MCF 10A (cell line): ENCODE results near the gene IQCM. TPM values are rescaled to one million over a fixed set of nuclear protein-coding genes. Genes with fewer than 3 reads are reported as not detected.

Experiments
- BruUV-seq: library from RNA; stranded (reverse); fragments of 400-500 nt; replicated peaks from 2 replicates; lab custom pipeline; 2021; lab: Mats Ljungman, UMichigan
- CTCF ChIA-PET: fragments of 300-600 bp; sonication (Branson Sonifier 250); formaldehyde crosslinking; extraction: SDS; loops from one replicate; lab custom pipeline; 2021; ENCODE audit warnings: antibody characterized with exemption, inconsistent platforms; lab: Yijun Ruan, JAX
- POLR2A ChIA-PET: fragments of 300-600, 350-650 bp; sonication (Branson Sonifier 250); formaldehyde crosslinking; extraction: SDS; loops from one replicate; lab custom pipeline; 2020; ENCODE audit warnings: antibody characterized with exemption, inconsistent platforms; lab: Yijun Ruan, JAX
- DNase-seq: peaks from one replicate; pipeline ENCODE4 v3.0.0-alpha.2; 2018; ENCODE audit not compliant: unreplicated experiment
- H3K27ac Mint-ChIP-seq: one replicate; pipeline ENCODE4 v1.8.0; 2022; ENCODE audit warnings: mild to moderate bottlenecking, low read depth, mixed read lengths; ENCODE audit not compliant: unreplicated experiment
- H3K27me3 Mint-ChIP-seq: one replicate; pipeline ENCODE4 v1.8.0; 2022; ENCODE audit warnings: mixed read lengths; ENCODE audit not compliant: insufficient read depth, unreplicated experiment
- H3K36me3 Mint-ChIP-seq: one replicate; pipeline ENCODE4 v1.8.0; 2022; ENCODE audit warnings: mild to moderate bottlenecking, moderate library complexity, mixed read lengths; ENCODE audit not compliant: insufficient read depth, unreplicated experiment
- H3K4me1 Mint-ChIP-seq: one replicate; pipeline ENCODE4 v1.8.0; 2022; ENCODE audit warnings: mixed read lengths; ENCODE audit not compliant: insufficient read depth, unreplicated experiment
- H3K4me3 Mint-ChIP-seq: one replicate; pipeline ENCODE4 v1.8.0; 2022; ENCODE audit warnings: mild to moderate bottlenecking, moderate library complexity, mixed read lengths; ENCODE audit not compliant: unreplicated experiment
- H3K9me3 Mint-ChIP-seq: one replicate; pipeline ENCODE4 v1.8.0; 2022; ENCODE audit warnings: mixed read lengths; ENCODE audit not compliant: unreplicated experiment
- intact Hi-C: fragments of 100-400 bp; cut with micrococcal nuclease; formaldehyde crosslinking; loops from 2 replicates; pipeline ENCODE4 v1.14.1; 2022
- total RNA-seq: library from RNA; stranded (reverse); gene quantifications from 2 replicates; pipeline ENCODE4 v1.2.3, GENCODE V29; 2022
- TF ChIP-seq, protein P1 (sequence below): fragments of 200-600 bp; IDR thresholded peaks from one replicate; pipeline ENCODE4 v1.8.0; 2022; ENCODE audit warnings: antibody characterized with exemption, mild to moderate bottlenecking; ENCODE audit not compliant: unreplicated experiment

The IQCM gene
- total RNA-seq, 1 experiment from 2014 or later = not detected

- no TSS peak for BruUV-seq
- H3K27ac Mint-ChIP-seq = no peak overlapping the region
- no peaks in the 10 kb centered on the region for H3K4me1 Mint-ChIP-seq
- TF ChIP-seq, protein P1, sequence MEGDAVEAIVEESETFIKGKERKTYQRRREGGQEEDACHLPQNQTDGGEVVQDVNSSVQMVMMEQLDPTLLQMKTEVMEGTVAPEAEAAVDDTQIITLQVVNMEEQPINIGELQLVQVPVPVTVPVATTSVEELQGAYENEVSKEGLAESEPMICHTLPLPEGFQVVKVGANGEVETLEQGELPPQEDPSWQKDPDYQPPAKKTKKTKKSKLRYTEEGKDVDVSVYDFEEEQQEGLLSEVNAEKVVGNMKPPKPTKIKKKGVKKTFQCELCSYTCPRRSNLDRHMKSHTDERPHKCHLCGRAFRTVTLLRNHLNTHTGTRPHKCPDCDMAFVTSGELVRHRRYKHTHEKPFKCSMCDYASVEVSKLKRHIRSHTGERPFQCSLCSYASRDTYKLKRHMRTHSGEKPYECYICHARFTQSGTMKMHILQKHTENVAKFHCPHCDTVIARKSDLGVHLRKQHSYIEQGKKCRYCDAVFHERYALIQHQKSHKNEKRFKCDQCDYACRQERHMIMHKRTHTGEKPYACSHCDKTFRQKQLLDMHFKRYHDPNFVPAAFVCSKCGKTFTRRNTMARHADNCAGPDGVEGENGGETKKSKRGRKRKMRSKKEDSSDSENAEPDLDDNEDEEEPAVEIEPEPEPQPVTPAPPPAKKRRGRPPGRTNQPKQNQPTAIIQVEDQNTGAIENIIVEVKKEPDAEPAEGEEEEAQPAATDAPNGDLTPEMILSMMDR = no peak
- intact Hi-C loops = loop anchor here (10.0 kb wide), 1 partner anchor 341 kb away; no protein-coding TSS in a partner anchor
- no peak overlapping the region for H3K4me3 Mint-ChIP-seq
- POLR2A ChIA-PET = no interaction called here
- no peaks in the 10 kb centered on the region for H3K36me3 Mint-ChIP-seq
- CTCF ChIA-PET = no interaction called here
- no peak for DNase-seq
- no peaks in the 10 kb centered on the region for H3K27me3 Mint-ChIP-seq
- no peaks in the 10 kb centered on the region for H3K9me3 Mint-ChIP-seq
These were observed 261.6 kb downstream of the IQCM start for GRCh38 chr4:149553959-149554520.

- H3K9me3 Mint-ChIP-seq = peaks cover 8% of the 10 kb centered on the region
- intact Hi-C loops = loop anchor here (10.0 kb wide), 1 partner anchor 342 kb away; no protein-coding TSS in a partner anchor
- BruUV-seq = no TSS peak
- no peak overlapping the region for H3K4me3 Mint-ChIP-seq
- ChIA-PET CTCF (interaction anchor here (0.6 kb wide), 1 partner anchor 176 kb away, joined by 3 read pairs; no protein-coding TSS in a partner anchor), POLR2A (no interaction called here)
- TF ChIP-seq, protein P1 = no peak
- no peak overlapping the region for H3K27ac Mint-ChIP-seq
- no peaks in the 10 kb centered on the region for H3K27me3 Mint-ChIP-seq
- H3K36me3 Mint-ChIP-seq = no peaks in the 10 kb centered on the region
- DNase-seq = no peak
- H3K4me1 Mint-ChIP-seq = no peaks in the 10 kb centered on the region
These were observed 263.0 kb downstream of the IQCM start for GRCh38 chr4:149552601-149553000.

GRCh38 chr4:149549911-149550310, 265.7 kb downstream of the IQCM start:
- CTCF ChIA-PET = interaction anchor here (0.5 to 1.0 kb wide), 4 partner anchors 166 to 1736 kb away, joined by 3 read pairs; no protein-coding TSS in a partner anchor
- H3K27ac Mint-ChIP-seq = no peak overlapping the region
- intact Hi-C loops = loop anchor here (1.0 to 10.0 kb wide), 2 partner anchors 179 to 345 kb away; no protein-coding TSS in a partner anchor

DNA sequence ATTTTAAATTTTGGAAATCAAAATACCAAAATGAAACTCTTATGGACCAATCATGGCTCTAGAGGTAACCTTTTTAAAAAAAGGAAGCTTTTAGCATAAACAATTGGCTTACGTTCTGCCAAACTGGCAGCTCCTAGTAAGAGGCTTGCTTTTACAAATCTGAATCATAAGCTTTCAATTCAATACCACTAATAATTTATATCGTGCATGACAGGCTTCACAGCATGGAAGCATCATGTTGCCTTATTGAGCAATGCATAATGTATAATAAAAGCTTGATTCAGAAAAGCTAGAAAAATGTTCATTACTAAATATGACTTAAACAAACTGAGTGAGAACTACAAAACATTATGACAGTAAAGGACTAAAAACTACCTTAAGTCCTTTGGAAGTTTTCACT, 280.9 kb downstream of the IQCM start:
- Mint-ChIP-seq H3K36me3 (peaks cover 12% of the 10 kb centered on the region), H3K27me3 (no peaks in the 10 kb centered on the region), H3K27ac (no peak overlapping the region), H3K4me3 (no peak overlapping the region), H3K4me1 (no peaks in the 10 kb centered on the region), H3K9me3 (peaks cover 20% of the 10 kb centered on the region)
- no TSS peak for BruUV-seq
- CTCF ChIA-PET = no interaction called here
- POLR2A ChIA-PET = no interaction called here
- TF ChIP-seq, protein P1 = no peak
- intact Hi-C loops = no loop called here
- no peak for DNase-seq

More at GRCh38 chr4:149549911-149550310, 265.7 kb downstream of the IQCM start:
- Mint-ChIP-seq H3K4me1 (no peaks in the 10 kb centered on the region), H3K9me3 (peaks cover 8% of the 10 kb centered on the region), H3K4me3 (no peak overlapping the region), H3K36me3 (no peaks in the 10 kb centered on the region), H3K27me3 (no peaks in the 10 kb centered on the region)
- no TSS peak for BruUV-seq
- DNase-seq = peak; percentile 26
- POLR2A ChIA-PET = interaction anchor here (0.7 to 1.1 kb wide), 2 partner anchors 18 to 217 kb away, joined by 3 read pairs; no protein-coding TSS in a partner anchor
- TF ChIP-seq, protein P1 = no peak
